Calu3 (cell line): ENCODE data around the gene TCF7L2. TPM values are rescaled to one million over a fixed set of nuclear protein-coding genes. Genes with fewer than 3 reads are reported as not detected.

ENCODE experiments used
- BruUV-seq: library from RNA; stranded (reverse); fragments of 400-500 nt; replicated peaks from 2 replicates; lab custom pipeline; 2021; lab: Mats Ljungman, UMichigan
- CTCF ChIA-PET: fragments of 300-600 bp; sonication (Branson Sonifier 250); formaldehyde crosslinking; loops from one replicate; lab custom pipeline; 2022; ENCODE audit warnings: antibody characterized with exemption; lab: Charles Lee
- DNase-seq: peaks from one replicate; pipeline ENCODE4 v3.0.0; 2022
- H3K27ac Mint-ChIP-seq: one replicate; pipeline ENCODE4 v1.8.0; 2022; ENCODE audit warnings: mixed read lengths; ENCODE audit not compliant: unreplicated experiment
- H3K27me3 Mint-ChIP-seq: one replicate; pipeline ENCODE4 v1.8.0; 2022; ENCODE audit warnings: mixed read lengths; ENCODE audit not compliant: unreplicated experiment
- H3K36me3 Mint-ChIP-seq: one replicate; pipeline ENCODE4 v1.8.0; 2022; ENCODE audit warnings: mild to moderate bottlenecking, moderate library complexity, mixed read lengths; ENCODE audit not compliant: insufficient read depth, unreplicated experiment
- H3K4me1 Mint-ChIP-seq: one replicate; pipeline ENCODE4 v1.8.0; 2022; ENCODE audit warnings: mild to moderate bottlenecking, low read depth, mixed read lengths; ENCODE audit not compliant: unreplicated experiment
- H3K4me3 Mint-ChIP-seq: one replicate; pipeline ENCODE4 v1.8.0; 2022; ENCODE audit warnings: mild to moderate bottlenecking, low read depth, moderate library complexity, mixed read lengths; ENCODE audit not compliant: unreplicated experiment
- H3K9me3 Mint-ChIP-seq: one replicate; pipeline ENCODE4 v1.8.0; 2022; ENCODE audit warnings: low read depth, mixed read lengths; ENCODE audit not compliant: unreplicated experiment
- intact Hi-C: fragments of 100-400 bp; cut with micrococcal nuclease; formaldehyde crosslinking; loops from one replicate; pipeline ENCODE4 v1.10.0; 2022; ENCODE audit not compliant: unreplicated experiment
- total RNA-seq: library from RNA; stranded (reverse); gene quantifications from 2 replicates; pipeline ENCODE4 v1.2.3, GENCODE V29; 2022
- TF ChIP-seq, protein P1 (sequence below): fragments of 200-600 bp; IDR thresholded peaks from one replicate; pipeline ENCODE4 v1.8.0; 2022; ENCODE audit warnings: antibody characterized with exemption; ENCODE audit not compliant: unreplicated experiment

The TCF7L2 gene
- total RNA-seq, 1 experiment from 2014 or later, result 36.6 TPM

DNA sequence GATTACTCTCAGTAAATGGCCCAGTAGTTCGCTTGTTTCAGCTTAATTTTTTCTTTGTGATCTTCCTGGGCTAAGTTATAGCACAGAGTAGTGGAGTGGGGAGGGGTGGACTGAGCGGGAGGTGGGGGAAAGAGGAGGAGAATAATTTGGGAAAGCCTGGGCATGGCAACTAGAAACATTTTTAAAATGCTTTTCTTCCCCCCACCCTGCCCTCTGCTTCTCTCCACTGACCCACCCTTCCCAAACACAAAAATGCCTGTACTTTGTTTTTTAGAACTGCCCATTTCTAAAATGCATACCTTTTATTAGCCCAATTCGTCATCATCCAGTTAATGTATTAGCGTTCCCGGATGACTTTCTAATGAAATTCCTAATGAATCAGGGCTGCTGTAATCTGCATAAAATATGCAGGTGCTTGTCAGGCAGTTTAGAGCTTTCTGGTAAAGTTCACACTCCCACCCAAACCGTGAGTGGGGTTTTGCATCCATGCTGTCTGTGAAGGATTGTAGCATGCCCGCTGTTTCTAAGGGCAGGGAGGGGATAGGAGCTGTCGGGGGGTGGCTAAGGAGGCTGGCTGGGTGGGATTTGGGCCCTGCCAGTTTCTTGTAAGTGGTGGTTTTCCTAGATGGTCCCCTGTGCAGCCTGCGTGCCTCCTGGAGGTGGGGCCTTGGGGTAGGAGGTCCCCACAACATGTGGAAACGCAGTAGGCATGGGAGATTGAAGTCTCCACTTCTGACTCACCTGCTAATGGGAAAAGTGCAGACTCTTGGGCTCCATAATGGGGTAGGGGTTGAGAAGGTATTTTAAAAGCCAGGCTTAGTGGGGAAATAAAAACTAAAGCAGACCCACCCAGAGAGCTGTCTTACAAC, 190.3 kb downstream of the TCF7L2 start:
- H3K9me3 Mint-ChIP-seq, result no peaks in the 10 kb centered on the region
- no peak for DNase-seq
- H3K36me3 Mint-ChIP-seq, result peaks cover 5% of the 10 kb centered on the region
- H3K27me3 Mint-ChIP-seq, result no peaks in the 10 kb centered on the region
- H3K4me3 Mint-ChIP-seq, result no peak overlapping the region
- CTCF ChIA-PET, result no interaction called here
- intact Hi-C loops, result no loop called here
- H3K27ac Mint-ChIP-seq, result no peak overlapping the region
- H3K4me1 Mint-ChIP-seq, result peaks cover 21% of the 10 kb centered on the region
- TF ChIP-seq, protein P1, sequence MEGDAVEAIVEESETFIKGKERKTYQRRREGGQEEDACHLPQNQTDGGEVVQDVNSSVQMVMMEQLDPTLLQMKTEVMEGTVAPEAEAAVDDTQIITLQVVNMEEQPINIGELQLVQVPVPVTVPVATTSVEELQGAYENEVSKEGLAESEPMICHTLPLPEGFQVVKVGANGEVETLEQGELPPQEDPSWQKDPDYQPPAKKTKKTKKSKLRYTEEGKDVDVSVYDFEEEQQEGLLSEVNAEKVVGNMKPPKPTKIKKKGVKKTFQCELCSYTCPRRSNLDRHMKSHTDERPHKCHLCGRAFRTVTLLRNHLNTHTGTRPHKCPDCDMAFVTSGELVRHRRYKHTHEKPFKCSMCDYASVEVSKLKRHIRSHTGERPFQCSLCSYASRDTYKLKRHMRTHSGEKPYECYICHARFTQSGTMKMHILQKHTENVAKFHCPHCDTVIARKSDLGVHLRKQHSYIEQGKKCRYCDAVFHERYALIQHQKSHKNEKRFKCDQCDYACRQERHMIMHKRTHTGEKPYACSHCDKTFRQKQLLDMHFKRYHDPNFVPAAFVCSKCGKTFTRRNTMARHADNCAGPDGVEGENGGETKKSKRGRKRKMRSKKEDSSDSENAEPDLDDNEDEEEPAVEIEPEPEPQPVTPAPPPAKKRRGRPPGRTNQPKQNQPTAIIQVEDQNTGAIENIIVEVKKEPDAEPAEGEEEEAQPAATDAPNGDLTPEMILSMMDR, result no peak
- BruUV-seq, result no TSS peak

DNA sequence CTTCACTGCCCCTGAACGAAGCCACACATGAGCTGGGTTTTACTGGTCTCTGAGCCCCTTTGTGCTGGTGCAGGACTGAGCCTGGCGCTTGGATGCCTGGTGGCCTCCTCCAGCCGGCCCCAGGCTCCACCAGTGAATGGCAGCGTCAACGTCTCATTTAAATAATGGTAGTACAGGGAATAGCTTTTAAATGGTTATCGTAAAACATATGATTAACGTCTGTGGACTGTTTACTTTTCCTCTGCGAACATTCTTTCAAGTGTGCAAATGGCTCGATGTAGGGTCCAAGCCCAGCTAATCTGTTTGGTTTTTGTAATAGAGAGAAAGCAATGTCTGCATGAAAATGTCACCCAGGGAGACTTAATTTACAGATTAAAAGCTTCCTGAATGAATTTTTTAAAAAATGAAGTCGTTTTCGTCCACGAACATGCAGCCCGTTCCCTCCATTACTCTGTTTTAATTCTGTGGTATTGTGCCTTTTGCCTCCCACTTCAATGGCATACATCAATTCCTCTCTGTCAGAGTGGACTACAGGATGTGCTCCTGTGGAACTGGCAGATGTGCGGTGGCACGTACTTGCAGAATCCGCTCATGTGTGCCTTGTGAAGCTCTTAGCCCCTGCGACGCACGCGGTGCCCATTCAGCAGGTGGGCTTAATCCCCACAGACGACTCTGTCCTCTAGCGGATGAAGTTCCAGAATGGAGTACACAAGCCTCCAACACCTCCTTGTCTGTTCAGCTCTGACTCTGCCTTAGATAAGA, 192.7 kb downstream of the TCF7L2 start:
- no peak for DNase-seq
- CTCF ChIA-PET, result interaction anchor here (0.7 to 1.0 kb wide), 2 partner anchors 184 to 420 kb away, joined by 3 read pairs; no protein-coding TSS in a partner anchor
- BruUV-seq, result no TSS peak
- intact Hi-C loops, result no loop called here
- Mint-ChIP-seq H3K27ac (no peak overlapping the region), H3K4me1 (peaks cover 14% of the 10 kb centered on the region), H3K36me3 (peaks cover 5% of the 10 kb centered on the region), H3K9me3 (no peaks in the 10 kb centered on the region), H3K27me3 (no peaks in the 10 kb centered on the region), H3K4me3 (no peak overlapping the region)
- TF ChIP-seq, protein P1, result no peak

- Mint-ChIP-seq H3K9me3 (no peaks in the 10 kb centered on the region), H3K4me1 (no peaks in the 10 kb centered on the region), H3K27me3 (no peaks in the 10 kb centered on the region), H3K36me3 (peaks cover 11% of the 10 kb centered on the region), H3K27ac (no peak overlapping the region), H3K4me3 (no peak overlapping the region)
- no peak for DNase-seq
- CTCF ChIA-PET, result no interaction called here
- TF ChIP-seq, protein P1, result no peak
- no TSS peak for BruUV-seq
- intact Hi-C loops, result no loop called here
These were observed 194.5 kb downstream of the TCF7L2 start for GRCh38 chr10:113144576-113144975.

DNA sequence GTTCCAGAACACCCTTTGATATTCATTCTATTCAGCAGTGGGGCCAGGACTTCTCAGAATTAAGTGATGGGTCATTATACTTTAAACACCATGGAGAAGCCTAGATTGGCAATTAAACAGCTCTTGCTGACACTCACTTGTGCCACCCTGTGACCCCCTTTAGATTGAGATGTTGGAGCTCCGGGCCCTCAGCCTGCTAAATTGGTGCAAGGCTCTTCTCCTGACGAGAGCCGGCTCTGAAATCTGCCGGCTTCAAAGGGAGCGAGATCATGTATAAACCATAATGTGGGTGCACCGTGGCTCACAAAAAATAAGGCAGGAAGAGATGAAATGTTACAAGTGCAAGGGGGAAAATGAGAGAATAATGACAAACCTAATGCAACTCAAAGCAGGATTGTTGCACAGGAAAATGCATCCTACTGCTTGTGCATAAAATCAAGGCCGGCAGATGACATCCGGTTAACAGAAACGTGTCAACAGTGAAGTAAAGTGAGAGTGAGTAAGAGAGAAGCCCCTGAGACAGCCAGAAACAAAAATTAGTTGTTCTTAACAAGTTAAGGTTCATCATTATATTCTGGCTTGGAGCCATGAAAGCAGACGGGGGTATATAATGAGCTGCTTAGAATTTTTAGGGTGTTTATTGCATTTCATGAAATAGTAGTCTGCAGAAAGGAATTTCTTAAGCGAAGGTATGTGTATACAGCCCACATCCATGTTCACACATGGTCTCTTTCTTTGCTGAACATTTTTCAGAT, 198.2 kb downstream of the TCF7L2 start:
- no peak overlapping the region for H3K27ac Mint-ChIP-seq
- no peak overlapping the region for H3K4me3 Mint-ChIP-seq
- H3K36me3 Mint-ChIP-seq, result peaks cover 30% of the 10 kb centered on the region
- H3K9me3 Mint-ChIP-seq, result no peaks in the 10 kb centered on the region
- intact Hi-C loops, result no loop called here
- no peak for DNase-seq
- CTCF ChIA-PET, result no interaction called here
- no peaks in the 10 kb centered on the region for H3K4me1 Mint-ChIP-seq
- TF ChIP-seq, protein P1, result no peak
- BruUV-seq, result no TSS peak
- no peaks in the 10 kb centered on the region for H3K27me3 Mint-ChIP-seq
